ENCODE results near the gene MCM8. TPM values are rescaled to one million over a fixed set of nuclear protein-coding genes. Genes with fewer than 3 reads are reported as not detected.

The MCM8 gene
- total RNA-seq (2022; extraction: Qiagen RNA extraction; ENCODE audit: low read depth): 17.1 to 24.0 TPM (median 21.2 TPM) in 5 replicates

GRCh38 chr20:5950271-5951031 is at the start of gene MCM8, which contains the start of gene TRMT6:
TSS of gene MCM8 (plus strand) at chr20:5950652. CDS start at chr20:5952016, 1,364 bp downstream.
TSS of gene TRMT6 (minus strand) at chr20:5950533. CDS start at chr20:5950405, 128 bp downstream.

Other genes with a start within 250 kb of the MCM8 start
- 5.9 to 7.9 TPM (median 7.2 TPM) in 5 replicates for gene SHLD1, start 200.3 kb upstream of the MCM8 start, total RNA-seq (2022; extraction: Qiagen RNA extraction; ENCODE audit: low read depth)
- 2.4 to 3.6 TPM (median 2.8 TPM) in 5 replicates for gene CHGB, start 39.1 kb upstream of the MCM8 start, total RNA-seq (2022; extraction: Qiagen RNA extraction; ENCODE audit: low read depth)
- gene TRMT6, start 119 bp upstream of the MCM8 start, total RNA-seq (2022; extraction: Qiagen RNA extraction; ENCODE audit: low read depth): 29.2 to 37.3 TPM (median 31.9 TPM) in 5 replicates
- 43.1 to 73.9 TPM (median 67.4 TPM) in 5 replicates for gene CRLS1, start 55.5 kb downstream of the MCM8 start, total RNA-seq (2022; extraction: Qiagen RNA extraction; ENCODE audit: low read depth)
- gene LRRN4, start 103.4 kb downstream of the MCM8 start, total RNA-seq (2022; extraction: Qiagen RNA extraction; ENCODE audit: low read depth): 0.02 TPM in 1 of 5 replicates, not detected in the others
- gene FERMT1, start 172.4 kb downstream of the MCM8 start, total RNA-seq (2022; extraction: Qiagen RNA extraction; ENCODE audit: low read depth): 16.3 to 20.6 TPM (median 17.5 TPM) in 5 replicates

Measured in A549 treated with CpdA at 1 μM for 4 hours (cell line).